OCI-LY1 (cell line): ENCODE results near the gene MTNR1B.

Source experiments
- H2AFZ ChIP-seq: fragments of 200-600 bp; sonication (generic), shearing (Covaris generic); 2 replicates; pipeline ENCODE4 v1.6.0; 2014; ENCODE audit warnings: antibody characterized with exemption, mild to moderate bottlenecking, low read length
- H3F3A ChIP-seq: fragments of 200-600 bp; sonication (generic), shearing (Covaris generic); 2 replicates; pipeline ENCODE4 v1.6.0; 2014; ENCODE audit warnings: mild to moderate bottlenecking, antibody characterized with exemption, low read length, moderate library complexity; ENCODE audit not compliant: insufficient read depth
- H3K27ac ChIP-seq: fragments of 200-600 bp; sonication (generic); 2 replicates; pipeline ENCODE4 v1.5.1; 2014; ENCODE audit warnings: low read length, mixed run types, mild to moderate bottlenecking, low read depth; ENCODE audit not compliant: poor library complexity, severe bottlenecking
- H3K27me3 ChIP-seq: fragments of 200-600 bp; sonication (generic); 2 replicates; pipeline ENCODE4 v1.6.0; 2014; ENCODE audit warnings: antibody characterized with exemption, mild to moderate bottlenecking, low read length, moderate library complexity; ENCODE audit not compliant: insufficient read depth
- H3K36me3 ChIP-seq: fragments of 200-600 bp; sonication (generic); 2 replicates; pipeline ENCODE4 v1.6.1; 2014; ENCODE audit warnings: mild to moderate bottlenecking, antibody characterized with exemption, low read length, moderate library complexity, mixed read lengths; ENCODE audit not compliant: insufficient read depth
- H3K4me1 ChIP-seq: fragments of 200-600 bp; sonication (generic); 2 replicates; pipeline ENCODE4 v1.5.1; 2014; ENCODE audit warnings: mild to moderate bottlenecking, low read length, moderate library complexity; ENCODE audit not compliant: insufficient read depth, severe bottlenecking
- H3K4me2 ChIP-seq: fragments of 200-600 bp; sonication (generic), shearing (Covaris generic); 2 replicates; pipeline ENCODE4 v1.6.1; 2014; ENCODE audit warnings: low read length
- H3K4me3 ChIP-seq: fragments of 200-600 bp; sonication (generic); 2 replicates; pipeline ENCODE4 v1.5.1; 2014; ENCODE audit warnings: low read length, low read depth, mild to moderate bottlenecking, mixed read lengths; ENCODE audit not compliant: poor library complexity, severe bottlenecking
- H3K79me2 ChIP-seq: fragments of 200-600 bp; shearing (Covaris generic); 2 replicates; pipeline ENCODE4 v1.6.1; 2016; ENCODE audit warnings: mixed run types, low read length, mixed read lengths; ENCODE audit not compliant: insufficient read depth
- H3K9ac ChIP-seq: fragments of 200-600 bp; sonication (generic), shearing (Covaris generic); 2 replicates; pipeline ENCODE4 v1.6.1; 2014; ENCODE audit warnings: mild to moderate bottlenecking, low read length, mixed read lengths
- H3K9me2 ChIP-seq: fragments of 200-600 bp; sonication (generic), shearing (Covaris generic); 2 replicates; pipeline ENCODE4 v1.6.1; 2014; ENCODE audit warnings: low read depth, mild to moderate bottlenecking, low read length, mixed read lengths
- H3K9me3 ChIP-seq: fragments of 200-600 bp; shearing (Covaris generic); 2 replicates; pipeline ENCODE4 v1.6.1; 2014; ENCODE audit warnings: low read length, mixed read lengths
- H4K20me1 ChIP-seq: fragments of 200-600 bp; sonication (generic), shearing (Covaris generic); 2 replicates; pipeline ENCODE4 v1.6.0; 2016; ENCODE audit warnings: mild to moderate bottlenecking, low read length; ENCODE audit not compliant: insufficient read depth
- CTCF ChIP-seq: fragments of 200-600 bp; sonication (generic), shearing (Covaris generic); IDR thresholded peaks from 2 replicates; pipeline ENCODE4 v1.5.1; 2017; ENCODE audit warnings: mild to moderate bottlenecking, antibody characterized with exemption, low read length, moderate library complexity, mixed read lengths
- EZH2 ChIP-seq: fragments of 200-600 bp; sonication (generic), shearing (Covaris generic); IDR thresholded peaks from 2 replicates; pipeline ENCODE4 v1.8.0; 2017; ENCODE audit warnings: borderline replicate concordance, mixed run types, mild to moderate bottlenecking, antibody characterized with exemption, low read length, moderate library complexity, mixed read lengths

The MTNR1B gene

GRCh38 chr11:92939305-92939704, 30.1 kb upstream of the MTNR1B start:
- TF ChIP-seq EZH2, result no peak
- no peak for TF ChIP-seq CTCF
- no peak overlapping the region for H3K27ac ChIP-seq
- H3K4me2 ChIP-seq, result no peak overlapping the region

GRCh38 chr11:92941676-92942571, 27.5 kb upstream of the MTNR1B start:
- H2AFZ ChIP-seq, result no peak overlapping the region
- H3K27me3 ChIP-seq, result no peaks in the 10 kb centered on the region
- H3K36me3 ChIP-seq, result no peaks in the 10 kb centered on the region
- H3K9me2 ChIP-seq, result no peaks in the 10 kb centered on the region
- TF ChIP-seq CTCF (peak; percentile 80), EZH2 (no peak)
- H3F3A ChIP-seq, result no peaks in the 10 kb centered on the region
- no peaks in the 10 kb centered on the region for H3K9me3 ChIP-seq
- no peaks in the 10 kb centered on the region for H3K79me2 ChIP-seq
- H3K4me1 ChIP-seq, result no peaks in the 10 kb centered on the region
- no peaks in the 10 kb centered on the region for H4K20me1 ChIP-seq
- H3K4me2 ChIP-seq, result no peak overlapping the region
- H3K9ac ChIP-seq, result no peak overlapping the region
- H3K4me3 ChIP-seq, result no peak overlapping the region
- no peak overlapping the region for H3K27ac ChIP-seq

More at GRCh38 chr11:92939305-92939704, 30.1 kb upstream of the MTNR1B start:
- no peaks in the 10 kb centered on the region for H3F3A ChIP-seq
- H3K79me2 ChIP-seq, result no peaks in the 10 kb centered on the region
- no peaks in the 10 kb centered on the region for H3K4me1 ChIP-seq
- H3K9me2 ChIP-seq, result no peaks in the 10 kb centered on the region
- no peak overlapping the region for H3K4me3 ChIP-seq
- no peak overlapping the region for H2AFZ ChIP-seq
- H3K9ac ChIP-seq, result no peak overlapping the region
- no peaks in the 10 kb centered on the region for H3K36me3 ChIP-seq
- no peaks in the 10 kb centered on the region for H4K20me1 ChIP-seq
- no peaks in the 10 kb centered on the region for H3K9me3 ChIP-seq
- no peaks in the 10 kb centered on the region for H3K27me3 ChIP-seq

- no peaks in the 10 kb centered on the region for H3F3A ChIP-seq
- TF ChIP-seq EZH2, result no peak
- no peak for TF ChIP-seq CTCF
- H3K27me3 ChIP-seq, result no peaks in the 10 kb centered on the region
- H3K4me2 ChIP-seq, result no peak overlapping the region
- H3K27ac ChIP-seq, result no peak overlapping the region
- no peak overlapping the region for H2AFZ ChIP-seq
- H3K9me3 ChIP-seq, result no peaks in the 10 kb centered on the region
- no peaks in the 10 kb centered on the region for H3K36me3 ChIP-seq
- H3K4me3 ChIP-seq, result no peak overlapping the region
- no peaks in the 10 kb centered on the region for H4K20me1 ChIP-seq
- no peaks in the 10 kb centered on the region for H3K9me2 ChIP-seq
- H3K4me1 ChIP-seq, result no peaks in the 10 kb centered on the region
- H3K79me2 ChIP-seq, result no peaks in the 10 kb centered on the region
- no peak overlapping the region for H3K9ac ChIP-seq
Measured at GRCh38 chr11:92946707-92947106, 22.7 kb upstream of the MTNR1B start.
